ENCODE results near the gene PSMD1. TPM values are rescaled to one million over a fixed set of nuclear protein-coding genes. Genes with fewer than 3 reads are reported as not detected.
"Not testable (repeated sequence)": the region's sequence is repeated elsewhere in the genome, so short reads cannot be mapped to it uniquely, and the experiment has no call there.

Gene PSMD1
- total RNA-seq, 4 donors from 2014 or later: 45.5 to 60.2 (median 56.8) TPM

DNA sequence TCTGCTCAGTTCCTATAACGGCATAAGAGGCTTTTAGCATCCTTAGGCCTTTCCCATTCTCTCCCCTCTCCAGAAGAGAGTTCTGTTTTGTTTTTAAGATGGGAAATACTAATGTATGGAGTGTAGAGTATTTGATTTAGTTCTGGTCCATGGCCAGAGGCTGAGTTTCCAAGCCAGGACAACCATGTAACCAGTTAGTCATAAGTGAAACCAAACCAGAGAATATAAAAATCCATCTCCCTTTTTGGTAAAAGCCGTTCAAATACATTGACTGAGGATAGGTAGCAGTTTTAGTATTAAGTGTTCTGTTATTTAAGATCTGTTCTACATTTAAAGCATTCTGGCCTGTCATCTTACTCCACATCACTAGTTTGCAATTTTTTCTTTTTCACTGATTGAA lies 3.1 kb downstream of the PSMD1 start:
- Histone ChIP-seq H3K4me1 (peaks cover 27% of the 10 kb centered on the region), H3K27ac (no peak overlapping the region), H3K36me3 (peaks cover 25% of the 10 kb centered on the region), H3K27me3 (no peaks in the 10 kb centered on the region), H3K9me3 (no peaks in the 10 kb centered on the region), H3K4me3 (no peak overlapping the region)
- WGBS: 83% methylated on average over 2 of the region's 2 CpGs
- DNase-seq (ENCODE audit: low spot score in 2 of 2): no peak
- TF ChIP-seq POLR2AphosphoS5 (IDR thresholded peaks at IDR 0.05) (no peak), EP300 (IDR thresholded peaks at IDR 0.05) (no peak), CTCF (IDR thresholded peaks at IDR 0.05) (no peak), POLR2A (IDR thresholded peaks at IDR 0.05) (no peak)

GRCh38 chr2:231062776-231063175 lies 6.1 kb downstream of the PSMD1 start:
- TF ChIP-seq POLR2AphosphoS5 (IDR thresholded peaks at IDR 0.05) (no peak), CTCF (IDR thresholded peaks at IDR 0.05) (no peak), EP300 (IDR thresholded peaks at IDR 0.05) (no peak), POLR2A (IDR thresholded peaks at IDR 0.05) (no peak)
- Histone ChIP-seq H3K27me3 (no peaks in the 10 kb centered on the region), H3K36me3 (peaks cover 50% of the 10 kb centered on the region), H3K4me3 (no peak overlapping the region), H3K4me1 (peaks cover 23% of the 10 kb centered on the region), H3K9me3 (no peaks in the 10 kb centered on the region), H3K27ac (no peak overlapping the region)
- DNase-seq (ENCODE audit: low spot score in 2 of 2): no peak
- 86% methylated on average over 3 of the region's 3 CpGs for WGBS

- peaks cover 55% of the 10 kb centered on the region for H3K36me3 ChIP-seq
- 94% methylated on average over 1 of the region's 1 CpG for WGBS
Observed at GRCh38 chr2:231063347-231063746, 6.7 kb downstream of the PSMD1 start.

GRCh38 chr2:231065966-231066365 lies 9.3 kb downstream of the PSMD1 start:
- TF ChIP-seq POLR2A (IDR thresholded peaks at IDR 0.05): no peak
- no peak for TF ChIP-seq CTCF (IDR thresholded peaks at IDR 0.05)
- TF ChIP-seq EP300 (IDR thresholded peaks at IDR 0.05): no peak
- no peak for TF ChIP-seq POLR2AphosphoS5 (IDR thresholded peaks at IDR 0.05)
- no peaks in the 10 kb centered on the region for H3K9me3 ChIP-seq
- H3K4me3 ChIP-seq: no peak overlapping the region
- no peak for DNase-seq (ENCODE audit: low spot score in 2 of 2)
- H3K27me3 ChIP-seq: no peaks in the 10 kb centered on the region
- peaks cover 77% of the 10 kb centered on the region for H3K36me3 ChIP-seq
- no peaks in the 10 kb centered on the region for H3K4me1 ChIP-seq
- H3K27ac ChIP-seq: no peak overlapping the region
- WGBS: 96% methylated on average over 1 of the region's 1 CpG

More at GRCh38 chr2:231063347-231063746, 6.7 kb downstream of the PSMD1 start:
- H3K4me1 ChIP-seq: peaks cover 18% of the 10 kb centered on the region
- no peak for DNase-seq (ENCODE audit: low spot score in 2 of 2)
- H3K27ac ChIP-seq: no peak overlapping the region
- H3K4me3 ChIP-seq: no peak overlapping the region
- no peak for TF ChIP-seq POLR2A (IDR thresholded peaks at IDR 0.05)
- TF ChIP-seq EP300 (IDR thresholded peaks at IDR 0.05): no peak
- no peak for TF ChIP-seq POLR2AphosphoS5 (IDR thresholded peaks at IDR 0.05)
- no peak for TF ChIP-seq CTCF (IDR thresholded peaks at IDR 0.05)
- H3K27me3 ChIP-seq: no peaks in the 10 kb centered on the region
- H3K9me3 ChIP-seq: no peaks in the 10 kb centered on the region

DNA sequence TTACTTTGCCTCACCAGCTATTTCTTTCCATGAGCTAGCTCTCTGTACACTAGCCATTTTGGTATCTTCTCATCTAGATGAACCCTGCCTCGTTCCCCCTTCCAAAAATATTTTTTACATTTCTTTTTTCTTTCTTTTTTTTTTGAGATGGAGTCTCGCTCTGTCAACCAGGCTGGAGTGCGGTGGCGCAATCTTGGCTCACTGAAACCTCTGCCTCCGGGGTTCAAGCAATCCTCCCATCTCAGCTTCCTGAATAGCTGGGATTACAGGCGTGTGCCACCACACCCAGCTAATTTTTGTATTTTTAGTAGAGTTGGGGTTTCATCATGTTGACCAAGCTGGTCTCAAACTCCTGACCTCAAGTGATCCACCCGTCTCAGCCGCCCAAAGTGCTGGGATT lies 10.9 kb downstream of the PSMD1 start:
- 87% methylated on average over 8 of the region's 8 CpGs for WGBS
- not testable (repeated sequence) for H3K4me3 ChIP-seq; DNase-seq (ENCODE audit: low spot score in 2 of 2); H3K27me3 ChIP-seq; H3K9me3 ChIP-seq; H3K27ac ChIP-seq; H3K4me1 ChIP-seq
- peaks cover 88% of the 10 kb centered on the region for H3K36me3 ChIP-seq

DNA sequence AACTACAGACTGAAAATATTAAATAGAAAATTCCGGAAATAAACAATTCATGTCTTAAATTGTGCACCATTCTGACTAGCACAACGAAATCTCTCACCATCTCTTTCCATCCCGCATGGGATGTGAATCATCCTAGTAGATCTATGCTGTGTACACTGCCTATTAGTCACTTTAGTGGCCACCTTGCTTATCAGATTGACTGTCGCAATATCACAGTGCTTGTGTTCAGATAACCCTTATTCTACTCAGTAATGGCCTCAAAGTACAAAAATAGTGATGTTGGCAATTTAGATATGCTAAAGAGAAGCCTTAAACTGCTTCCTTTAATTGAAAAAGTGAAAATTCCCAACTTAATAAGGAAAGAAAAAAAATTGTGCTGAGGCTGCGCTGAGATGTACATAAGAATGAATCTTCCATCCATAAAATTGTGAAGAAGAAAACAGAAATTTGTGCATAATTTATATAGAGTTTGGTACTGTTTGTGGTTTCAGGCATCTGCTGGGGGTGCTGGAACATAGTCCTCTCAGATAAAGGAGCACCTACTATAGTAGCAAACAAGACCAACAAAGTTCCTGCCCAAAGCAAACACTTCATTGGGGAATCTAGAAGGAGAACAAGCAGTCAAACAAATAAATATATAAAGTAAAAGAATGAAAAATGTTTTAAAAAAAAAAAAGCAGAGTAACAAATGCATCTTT lies 12.0 kb downstream of the PSMD1 start:
- Histone ChIP-seq H3K36me3 (peaks cover 87% of the 10 kb centered on the region), H3K4me3 (no peak overlapping the region), H3K27me3 (no peaks in the 10 kb centered on the region), H3K27ac (no peak overlapping the region), H3K4me1 (no peaks in the 10 kb centered on the region), H3K9me3 (no peaks in the 10 kb centered on the region)
- WGBS: 87% methylated on average over 5 of the region's 5 CpGs
- TF ChIP-seq EP300 (IDR thresholded peaks at IDR 0.05): no peak
- TF ChIP-seq POLR2AphosphoS5 (IDR thresholded peaks at IDR 0.05): no peak
- no peak for TF ChIP-seq POLR2A (IDR thresholded peaks at IDR 0.05)
- no peak for DNase-seq (ENCODE audit: low spot score in 2 of 2)

Measured in suprapubic skin (tissue), 4 donors.